Stimulated activated CD4-positive, alpha-beta T cell treated with anti-CD3 and anti-CD28 coated beads, Interleukin-2, amount 100 ng/mL, for 4 hours (primary cell): ENCODE measurements around the gene CLEC4A.
"Not testable (repeated sequence)": the region's sequence is repeated elsewhere in the genome, so short reads cannot be mapped to it uniquely, and the experiment has no call there.

ENCODE experiments used
- DNase-seq: peaks from one replicate; pipeline ENCODE4 v3.0.0-alpha.2; 2020; ENCODE audit warnings: low read depth

CLEC4A gene

GRCh38 chr12:8123124-8123912, at the start of gene CLEC4A:
TSS of gene CLEC4A (plus strand) at chr12:8123617. CDS start at chr12:8123879, 262 bp downstream.
- no peak for DNase-seq

GRCh38 chr12:8075935-8076334, 47.5 kb upstream of the CLEC4A start:
- DNase-seq: no peak

GRCh38 chr12:8076366-8076765, 47.1 kb upstream of the CLEC4A start:
- no peak for DNase-seq

- no peak for DNase-seq
Measured at GRCh38 chr12:8077207-8077606, 46.2 kb upstream of the CLEC4A start.

- DNase-seq: peak; percentile 49
Measured at GRCh38 chr12:8078398-8078797, 45.0 kb upstream of the CLEC4A start.

- no peak for DNase-seq
Measured at GRCh38 chr12:8078916-8079315, 44.5 kb upstream of the CLEC4A start.

- DNase-seq: no peak
Measured at GRCh38 chr12:8080120-8080519, 43.3 kb upstream of the CLEC4A start.

- no peak for DNase-seq
Measured at GRCh38 chr12:8081251-8081920, 42.0 kb upstream of the CLEC4A start.

- no peak for DNase-seq
Measured at GRCh38 chr12:8082808-8083100, 40.7 kb upstream of the CLEC4A start.

- DNase-seq: not testable (repeated sequence)
Measured at GRCh38 chr12:8084351-8084750, 39.1 kb upstream of the CLEC4A start.

GRCh38 chr12:8087666-8088065, 35.8 kb upstream of the CLEC4A start:
- no peak for DNase-seq

- no peak for DNase-seq
Measured at GRCh38 chr12:8088574-8088973, 34.8 kb upstream of the CLEC4A start.

- DNase-seq: not testable (repeated sequence)
Measured at GRCh38 chr12:8089277-8089676, 34.1 kb upstream of the CLEC4A start.

GRCh38 chr12:8089716-8090115, 33.7 kb upstream of the CLEC4A start:
- no peak for DNase-seq

- no peak for DNase-seq
Measured at GRCh38 chr12:8093291-8093690, 30.1 kb upstream of the CLEC4A start.

- no peak for DNase-seq
Measured at GRCh38 chr12:8096281-8096915, 27.0 kb upstream of the CLEC4A start.

GRCh38 chr12:8099235-8099634, 24.2 kb upstream of the CLEC4A start:
- DNase-seq: no peak

GRCh38 chr12:8108808-8109398, 14.5 kb upstream of the CLEC4A start:
- peak; percentile 69 for DNase-seq

GRCh38 chr12:8113117-8113516, 10.3 kb upstream of the CLEC4A start:
- not testable (repeated sequence) for DNase-seq

- DNase-seq: no peak
Measured at GRCh38 chr12:8120072-8120713, 3.2 kb upstream of the CLEC4A start.

- no peak for DNase-seq
Measured at GRCh38 chr12:8127138-8127537, 3.7 kb downstream of the CLEC4A start.

- not testable (repeated sequence) for DNase-seq
Measured at GRCh38 chr12:8133636-8134397, 10.4 kb downstream of the CLEC4A start.
